ENCODE measurements around the gene CDC42SE2. TPM values are rescaled to one million over a fixed set of nuclear protein-coding genes. Genes with fewer than 3 reads are reported as not detected.
"Not testable (repeated sequence)": the region's sequence is repeated elsewhere in the genome, so short reads cannot be mapped to it uniquely, and the experiment has no call there.

The CDC42SE2 gene
- total RNA-seq, 1 donor from 2014 or later: 11.6 TPM

- DNase-seq (ENCODE audit: missing footprints) (no peak), ATAC-seq (no peak)
- intact Hi-C loops (cut with DNase I): no loop called here
Measured at GRCh38 chr5:131396015-131396414, 132.2 kb downstream of the CDC42SE2 start.

- DNase-seq (ENCODE audit: missing footprints): no peak
- intact Hi-C loops (cut with DNase I): no loop called here
- ATAC-seq: no peak
Measured at GRCh38 chr5:131396630-131397273, 132.9 kb downstream of the CDC42SE2 start.

- intact Hi-C loops (cut with DNase I); ATAC-seq; DNase-seq (ENCODE audit: missing footprints): not testable (repeated sequence)
Measured at GRCh38 chr5:131399007-131399406, 135.2 kb downstream of the CDC42SE2 start.

GRCh38 chr5:131400585-131400984 is 136.7 kb downstream of the CDC42SE2 start:
- ATAC-seq (no peak), DNase-seq (ENCODE audit: missing footprints) (no peak)
- intact Hi-C loops (cut with DNase I): no loop called here

GRCh38 chr5:131405674-131406073 is 141.8 kb downstream of the CDC42SE2 start:
- no peak for DNase-seq (ENCODE audit: missing footprints)
- no peak for ATAC-seq
- intact Hi-C loops (cut with DNase I): no loop called here

GRCh38 chr5:131406076-131406475 is 142.2 kb downstream of the CDC42SE2 start:
- DNase-seq (ENCODE audit: missing footprints): no peak
- intact Hi-C loops (cut with DNase I): no loop called here
- no peak for ATAC-seq

- DNase-seq (ENCODE audit: missing footprints): no peak
- ATAC-seq: no peak
- intact Hi-C loops (cut with DNase I): no loop called here
Measured at GRCh38 chr5:131406975-131407638, 143.3 kb downstream of the CDC42SE2 start.

GRCh38 chr5:131413605-131414559 is 150.0 kb downstream of the CDC42SE2 start:
- ATAC-seq (no peak), DNase-seq (ENCODE audit: missing footprints) (no peak)
- intact Hi-C loops (cut with DNase I): loop anchor here (10.0 kb wide), 1 partner anchor 1509 kb away; the partner anchor contains the start of gene CHSY3

GRCh38 chr5:131416729-131417128 is 152.9 kb downstream of the CDC42SE2 start:
- DNase-seq (ENCODE audit: missing footprints): no peak

GRCh38 chr5:131417240-131417869 is 153.5 kb downstream of the CDC42SE2 start:
- intact Hi-C loops (cut with DNase I): loop anchor here (2.0 to 10.0 kb wide), 3 partner anchors 155 to 1513 kb away; partner anchors contain the start of genes CDC42SE2, CHSY3 and LYRM7
- DNase-seq (ENCODE audit: missing footprints) (peak; percentile 79), ATAC-seq (no peak)

More at GRCh38 chr5:131416729-131417128, 152.9 kb downstream of the CDC42SE2 start:
- intact Hi-C loops (cut with DNase I): loop anchor here (2.0 to 10.0 kb wide), 3 partner anchors 154 to 1512 kb away; partner anchors contain the start of genes CDC42SE2, CHSY3 and LYRM7
- no peak for ATAC-seq

- intact Hi-C loops (cut with DNase I): loop anchor here (5.0 to 10.0 kb wide), 2 partner anchors 157 to 1514 kb away; partner anchors contain the start of genes CDC42SE2 and CHSY3
- DNase-seq (ENCODE audit: missing footprints) (no peak), ATAC-seq (no peak)
Measured at GRCh38 chr5:131418846-131419245, 155.0 kb downstream of the CDC42SE2 start.

- DNase-seq (ENCODE audit: missing footprints): no peak
- intact Hi-C loops (cut with DNase I): loop anchor here (5.0 to 10.0 kb wide), 4 partner anchors 158 to 1515 kb away; partner anchors contain the start of genes CDC42SE2, CHSY3 and IL3
- ATAC-seq: no peak
Measured at GRCh38 chr5:131419877-131420276, 156.0 kb downstream of the CDC42SE2 start.

GRCh38 chr5:131423056-131423455 is 159.2 kb downstream of the CDC42SE2 start:
- ATAC-seq (no peak), DNase-seq (ENCODE audit: missing footprints) (no peak)
- intact Hi-C loops (cut with DNase I): loop anchor here (10.0 kb wide), 2 partner anchors 582 to 642 kb away; partner anchors contain the start of gene IL3

GRCh38 chr5:131426011-131426410 is 162.2 kb downstream of the CDC42SE2 start:
- intact Hi-C loops (cut with DNase I): loop anchor here (10.0 kb wide), 2 partner anchors 579 to 639 kb away; partner anchors contain the start of gene IL3
- ATAC-seq (no peak), DNase-seq (ENCODE audit: missing footprints) (no peak)

- intact Hi-C loops (cut with DNase I): no loop called here
- DNase-seq (ENCODE audit: missing footprints): no peak
Measured at GRCh38 chr5:131430794-131431193, 166.9 kb downstream of the CDC42SE2 start.

GRCh38 chr5:131431794-131432193 is 167.9 kb downstream of the CDC42SE2 start:
- no peak for ATAC-seq
- intact Hi-C loops (cut with DNase I): no loop called here
- no peak for DNase-seq (ENCODE audit: missing footprints)

More at GRCh38 chr5:131430794-131431193, 166.9 kb downstream of the CDC42SE2 start:
- ATAC-seq: no peak

- intact Hi-C loops (cut with DNase I): no loop called here
- DNase-seq (ENCODE audit: missing footprints) (no peak), ATAC-seq (no peak)
Measured at GRCh38 chr5:131433109-131433508, 169.3 kb downstream of the CDC42SE2 start.

GRCh38 chr5:131436081-131436480 is 172.2 kb downstream of the CDC42SE2 start:
- ATAC-seq (peak; percentile 52), DNase-seq (ENCODE audit: missing footprints) (no peak)
- intact Hi-C loops (cut with DNase I): no loop called here
